NCI-H2107 treated with DMSO at 0.1 percent for 48 hours (cell line): ENCODE measurements around the gene PTPRQ.

ENCODE experiments used
- DNase-seq: peaks from one replicate; lab custom pipeline; 2025; ENCODE audit not compliant: unreplicated experiment; lab: John Stamatoyannopoulos, UW

The PTPRQ gene

GRCh38 chr12:80551897-80552296, 107.9 kb downstream of the PTPRQ start:
- DNase-seq = no peak

DNA sequence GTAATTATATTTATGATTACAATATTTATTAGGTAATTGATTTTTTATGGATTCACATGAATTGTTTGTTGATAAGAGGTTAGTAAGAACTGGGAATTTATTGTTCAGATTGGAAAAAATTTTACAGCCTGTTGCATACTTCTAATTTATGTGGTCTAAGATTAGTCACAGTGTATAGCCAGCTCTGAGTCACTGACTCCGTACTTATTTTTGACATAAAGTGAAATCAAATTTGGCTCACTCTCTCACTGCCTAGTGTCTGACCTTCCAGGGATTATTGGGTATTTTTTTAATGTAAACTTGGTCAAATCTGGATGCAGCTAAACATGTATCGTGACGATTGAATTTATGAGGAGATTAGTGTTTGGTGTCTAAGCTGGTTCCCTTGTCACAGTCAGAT, 109.3 kb downstream of the PTPRQ start:
- no peak for DNase-seq

DNA sequence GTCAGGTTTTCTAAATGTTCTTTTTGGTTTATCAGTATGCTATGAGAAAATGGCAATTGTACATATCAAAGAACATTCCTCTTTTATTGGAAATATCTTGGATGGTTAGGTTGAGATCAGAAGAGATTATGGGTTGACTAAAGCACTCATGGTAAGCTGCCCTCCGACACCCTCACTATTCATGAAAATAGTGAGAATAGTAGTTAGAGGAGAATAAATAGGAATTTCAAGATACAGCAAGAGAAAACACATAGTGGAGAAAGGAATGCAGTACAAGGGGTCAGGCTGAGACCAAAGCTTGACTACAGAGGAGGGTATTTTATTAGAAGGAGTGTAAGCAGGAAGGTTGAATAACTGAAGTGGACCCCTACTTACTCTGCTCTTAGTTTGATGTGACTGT, 112.5 kb downstream of the PTPRQ start:
- no peak for DNase-seq

DNA sequence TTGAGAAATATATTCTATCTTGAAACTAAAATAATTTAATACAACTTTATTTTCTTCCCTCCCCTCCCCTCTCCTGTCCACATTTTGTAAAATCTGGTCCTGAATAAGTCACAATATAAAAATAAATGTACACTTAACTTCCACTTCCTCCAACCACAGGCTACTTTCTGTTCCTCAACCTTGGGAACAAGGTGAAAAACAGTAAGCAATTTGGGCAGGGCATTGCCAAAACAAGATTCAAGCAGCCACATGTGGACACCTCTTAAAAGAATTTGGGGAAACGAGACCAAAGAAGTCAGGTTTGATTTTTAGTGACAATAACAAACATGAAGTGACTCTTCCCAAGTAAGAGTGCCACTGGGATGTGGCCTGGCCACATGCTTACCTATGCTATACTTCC, 115.7 kb downstream of the PTPRQ start:
- DNase-seq = no peak

DNA sequence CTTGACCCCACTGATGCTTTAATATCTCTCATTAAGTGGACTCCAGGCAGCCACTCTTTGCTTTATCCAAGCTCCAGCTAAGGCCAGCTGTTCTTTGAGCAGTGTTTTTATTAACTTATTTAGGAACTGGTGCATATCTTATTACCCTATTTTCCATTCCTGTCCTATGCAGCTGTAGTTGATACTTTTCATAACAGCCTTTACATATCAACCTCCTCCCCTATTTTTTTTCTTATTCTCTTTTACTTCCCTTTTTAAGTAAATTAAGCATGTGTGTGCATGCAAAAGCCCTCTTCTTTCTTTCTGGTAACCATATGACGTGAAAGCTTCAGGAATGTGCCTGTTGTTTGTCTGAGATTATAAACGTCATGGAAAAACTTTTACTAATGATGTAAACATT, 121.2 kb downstream of the PTPRQ start:
- no peak for DNase-seq

DNA sequence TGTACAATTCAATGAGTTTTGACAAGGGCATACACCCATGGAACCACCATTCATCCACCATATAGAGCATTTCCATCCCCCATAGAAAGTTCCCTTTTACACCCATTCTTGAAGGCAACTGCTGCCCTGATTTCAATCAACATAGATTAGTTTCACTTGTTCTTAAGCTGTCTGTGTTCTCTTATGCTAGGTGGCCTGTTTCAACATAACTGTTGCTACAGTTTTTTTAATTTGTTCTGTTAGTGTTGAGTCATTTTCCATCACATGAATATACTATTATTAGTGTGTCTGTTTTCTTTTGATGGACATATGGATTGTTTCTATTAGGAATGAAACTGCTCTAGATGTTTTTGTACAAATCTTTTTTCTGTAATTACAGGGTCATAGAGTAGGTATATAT, 123.4 kb downstream of the PTPRQ start:
- no peak for DNase-seq

DNA sequence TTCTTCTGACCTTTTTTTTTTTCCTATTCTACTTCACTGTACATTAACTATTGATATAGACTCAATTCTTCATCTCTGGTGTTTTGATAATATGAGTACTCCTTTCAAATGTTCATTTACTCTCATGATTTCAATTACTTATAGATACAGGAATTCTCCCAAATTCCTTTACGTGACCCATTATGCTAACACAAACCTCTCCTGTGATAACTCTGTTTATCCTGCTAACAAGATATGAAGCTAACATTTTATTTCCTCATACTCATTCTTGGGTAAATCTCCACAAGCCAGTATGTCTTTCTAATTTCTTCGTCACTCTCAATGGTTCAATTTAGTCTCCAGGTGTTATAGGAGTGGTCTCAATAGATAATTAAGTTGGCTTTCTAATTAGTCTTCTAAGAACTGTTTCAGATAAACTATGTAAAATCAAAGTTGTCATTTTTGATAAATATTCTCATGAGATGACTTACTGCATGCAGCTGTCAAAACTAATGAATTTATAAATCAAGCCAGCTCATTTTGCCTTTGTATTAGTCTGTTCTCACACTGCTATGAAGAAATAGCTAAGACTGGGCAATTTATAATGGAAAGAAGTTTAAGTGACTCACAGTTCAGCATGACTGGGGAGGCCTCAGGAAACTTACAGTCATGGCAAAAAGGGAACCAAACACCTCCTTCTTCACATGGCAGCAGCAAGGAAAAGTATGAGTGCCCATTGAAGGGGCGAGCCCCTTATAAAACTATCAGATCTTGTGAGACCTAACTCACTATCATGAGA, 132.8 kb downstream of the PTPRQ start:
- no peak for DNase-seq

DNA sequence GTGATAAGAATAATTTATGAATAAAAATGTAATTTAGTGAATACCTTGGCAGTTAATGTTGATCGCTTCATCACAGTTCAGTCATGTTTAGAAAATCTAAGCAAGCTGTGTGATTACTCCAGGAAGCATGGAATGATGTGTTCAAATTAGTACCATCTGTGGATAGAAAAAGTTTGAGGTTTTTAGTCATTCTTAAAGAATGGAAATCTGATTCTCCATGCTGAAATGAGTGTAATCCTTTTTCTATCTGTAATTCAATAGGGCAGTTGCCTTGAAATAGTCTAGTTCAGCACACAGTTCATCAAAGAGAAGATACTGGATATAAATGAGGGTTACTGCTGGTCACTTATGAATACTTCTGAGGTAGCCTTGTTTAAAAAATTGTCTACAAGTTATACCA, 136.2 kb downstream of the PTPRQ start:
- DNase-seq = no peak

DNA sequence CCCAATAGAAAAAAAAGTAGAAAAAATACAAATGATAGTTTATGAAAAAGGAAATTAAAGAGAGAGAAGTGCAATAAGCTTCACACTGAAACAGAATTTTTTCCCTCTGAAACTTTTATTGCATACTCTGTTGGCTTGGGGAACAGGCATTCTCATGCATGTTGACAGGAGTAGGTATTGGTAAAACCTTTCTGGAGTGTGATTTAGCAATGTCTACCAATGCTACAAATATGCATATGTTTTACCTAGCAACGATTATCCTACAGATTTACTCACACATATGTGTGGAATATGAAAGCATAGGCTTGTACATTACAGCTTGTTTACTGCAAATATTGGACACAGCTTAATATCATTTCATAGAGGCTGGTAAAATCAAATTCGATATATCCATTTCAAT, 137.7 kb downstream of the PTPRQ start:
- no peak for DNase-seq

GRCh38 chr12:80582431-80582830, 138.4 kb downstream of the PTPRQ start:
- no peak for DNase-seq

DNA sequence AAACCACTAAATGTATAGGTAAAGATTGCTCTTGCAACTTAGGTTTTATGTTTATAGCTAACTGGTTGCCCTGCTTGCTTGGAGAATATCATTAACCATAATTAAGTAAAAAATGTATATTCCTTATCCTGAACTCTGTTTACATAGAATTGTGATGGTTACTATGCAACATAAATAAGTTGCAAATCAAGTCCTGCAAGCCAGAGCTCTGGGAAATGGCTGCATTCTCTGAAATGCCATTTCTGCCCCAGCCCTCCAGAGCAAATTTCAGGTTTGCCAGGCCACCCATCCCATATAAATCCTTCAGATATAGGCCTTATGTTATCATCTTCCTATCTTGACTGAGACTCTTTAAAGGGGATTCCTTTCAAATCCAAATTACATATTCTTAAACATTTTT, 145.0 kb downstream of the PTPRQ start:
- DNase-seq = no peak

GRCh38 chr12:80590085-80590484, 146.1 kb downstream of the PTPRQ start:
- DNase-seq = no peak

GRCh38 chr12:80593766-80594165, 149.7 kb downstream of the PTPRQ start:
- DNase-seq = no peak

DNA sequence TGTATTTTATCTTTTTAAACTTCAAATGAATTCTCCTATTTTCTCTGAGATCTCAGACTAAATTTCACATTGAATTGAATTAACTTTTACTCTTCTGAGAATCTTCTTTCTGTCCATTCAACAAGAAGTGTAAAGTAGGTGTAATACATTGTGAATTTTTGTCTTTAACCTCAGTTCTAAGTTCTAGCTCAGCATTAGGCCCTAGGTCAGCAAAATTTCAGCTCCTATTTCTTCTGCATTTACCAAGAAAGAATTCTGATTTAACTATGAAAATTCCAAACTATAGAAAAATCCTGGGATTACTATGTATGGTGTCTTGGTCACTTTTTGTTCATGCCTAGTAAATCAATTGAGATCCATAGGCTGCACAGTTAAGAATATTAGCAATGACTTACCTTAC, 152.5 kb downstream of the PTPRQ start:
- no peak for DNase-seq

GRCh38 chr12:80598004-80598606, 154.1 kb downstream of the PTPRQ start:
- no peak for DNase-seq

GRCh38 chr12:80602455-80602854, 158.4 kb downstream of the PTPRQ start:
- no peak for DNase-seq

- DNase-seq = no peak
These were observed 163.5 kb downstream of the PTPRQ start for GRCh38 chr12:80607361-80608135.

- peak; percentile 11 for DNase-seq
These were observed 173.7 kb downstream of the PTPRQ start for GRCh38 chr12:80617733-80618132.

DNA sequence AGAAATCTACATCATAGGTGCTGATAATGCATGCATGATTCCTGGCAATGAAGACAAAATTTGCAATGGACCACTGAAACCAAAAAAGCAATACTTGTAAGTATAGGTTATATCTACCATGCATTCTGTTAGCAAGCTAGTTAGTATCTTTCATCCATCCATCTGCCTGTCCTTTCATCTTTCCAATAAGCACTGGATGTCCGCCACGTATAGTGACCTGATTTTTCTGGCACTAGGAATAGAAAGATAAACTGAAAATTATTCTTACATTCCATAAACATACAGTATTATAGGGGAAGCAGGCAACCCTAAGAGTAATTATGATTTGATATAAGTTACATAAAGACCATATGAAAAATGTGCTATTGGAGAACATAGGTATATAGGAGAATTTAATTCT, 176.2 kb downstream of the PTPRQ start:
- no peak for DNase-seq

DNA sequence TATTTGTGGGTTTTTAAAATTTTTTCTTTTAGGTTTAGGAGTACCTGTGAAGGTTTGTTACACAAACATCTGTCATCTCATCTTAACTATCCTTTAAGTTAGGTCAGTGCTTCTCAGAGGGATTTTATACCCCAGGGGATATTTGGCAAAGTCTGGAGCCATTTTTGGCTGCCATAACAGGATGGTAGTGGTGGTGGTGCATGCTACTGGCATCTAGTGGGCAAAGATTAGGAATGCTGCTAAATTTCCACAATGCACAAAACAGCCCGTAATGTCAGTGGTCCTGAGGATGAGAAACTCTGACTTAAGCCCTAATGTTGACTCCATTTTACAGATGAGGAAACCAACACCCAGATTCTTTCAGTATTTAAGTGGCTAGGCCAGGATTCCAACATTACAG, 178.2 kb downstream of the PTPRQ start:
- no peak for DNase-seq

DNA sequence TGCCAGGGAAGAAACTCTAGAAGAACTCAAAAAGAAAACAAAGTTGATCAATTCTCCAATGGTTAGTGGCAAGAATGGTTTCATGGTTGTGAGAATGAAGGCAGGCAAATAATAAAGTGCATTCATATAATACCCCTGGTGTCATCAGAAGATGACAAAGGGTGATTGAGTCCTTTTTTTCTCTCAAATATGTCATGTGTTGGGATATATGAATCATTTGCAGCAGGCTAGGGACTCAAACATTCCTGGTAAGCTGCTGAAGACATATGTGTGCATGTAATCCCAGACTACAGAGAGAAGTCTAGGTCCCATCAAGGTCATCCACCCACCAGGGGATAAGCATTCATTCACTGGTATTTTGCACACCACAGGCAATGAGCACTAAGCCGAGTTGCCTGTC, 181.0 kb downstream of the PTPRQ start:
- DNase-seq = no peak

DNA sequence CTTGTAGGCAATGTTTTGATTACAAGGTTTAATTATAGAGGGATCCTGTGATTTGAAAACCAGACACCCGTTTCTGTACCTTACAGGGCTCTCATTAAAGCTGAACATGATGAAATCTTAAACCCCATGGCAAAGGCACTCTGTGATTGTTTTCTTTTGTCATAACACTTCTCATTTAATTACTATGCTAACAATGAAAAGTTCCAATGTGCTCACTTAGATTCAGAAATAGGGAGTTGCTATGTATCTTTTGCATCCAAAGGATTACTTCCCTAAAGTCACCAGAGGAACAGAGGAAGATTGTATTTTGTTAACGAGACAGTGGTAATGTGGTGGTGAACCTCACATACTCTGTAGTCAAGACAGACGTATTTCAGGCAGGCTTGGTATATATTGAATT, 181.9 kb downstream of the PTPRQ start:
- no peak for DNase-seq
